PC-9 (cell line): ENCODE measurements around the gene MIER2.

Source experiments
- EZH2 ChIP-seq: fragments of 200-600 bp; sonication (generic); IDR thresholded peaks from 2 replicates; pipeline ENCODE4 v1.8.0; 2017; ENCODE audit warnings: antibody characterized with exemption, low read depth
- TF ChIP-seq, protein P1 (sequence below): fragments of 200-600 bp; sonication (generic); conservative IDR thresholded peaks from 2 replicates; pipeline ENCODE4 v1.6.1; 2017; ENCODE audit warnings: mixed run types, antibody characterized with exemption, mild to moderate bottlenecking, moderate library complexity

DNA sequence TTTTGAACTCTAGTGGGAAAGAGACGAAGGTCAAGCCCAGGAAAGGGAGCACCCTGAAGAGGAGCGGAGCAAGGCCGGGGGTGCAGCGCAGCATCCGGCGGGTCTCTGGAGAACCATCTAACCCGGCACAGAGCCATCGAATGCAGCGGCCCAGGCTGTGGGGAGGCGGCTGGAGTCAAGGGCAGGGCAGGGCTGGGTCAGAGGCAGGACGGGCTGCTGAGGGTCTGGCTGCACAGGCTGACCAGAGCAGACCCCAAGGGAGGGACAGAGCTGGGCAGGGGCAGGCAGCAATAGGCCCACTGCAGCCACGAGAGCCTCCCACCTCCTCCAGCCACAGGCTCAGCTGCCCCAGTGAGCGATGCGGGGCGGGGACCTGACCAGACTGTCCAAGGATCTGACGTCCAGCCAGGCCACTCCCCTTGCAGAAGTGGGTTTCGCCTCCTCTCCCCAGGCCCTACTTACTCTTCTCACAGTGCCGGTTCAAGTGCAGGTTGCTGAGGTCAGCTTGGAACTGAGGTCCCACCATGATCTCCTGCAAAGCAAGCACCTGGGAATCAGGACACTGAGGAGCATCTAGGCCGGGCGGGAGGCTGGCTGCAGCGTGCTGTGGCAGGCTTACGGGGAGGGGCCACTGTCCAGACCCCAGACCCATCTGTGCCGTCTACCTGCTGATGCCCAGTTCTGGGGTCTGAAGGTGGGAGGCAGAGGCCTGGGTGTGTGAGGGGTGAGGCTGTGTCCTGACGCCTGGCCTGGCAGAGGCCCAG lies 19.2 kb downstream of the MIER2 start:
- TF ChIP-seq, protein P1, sequence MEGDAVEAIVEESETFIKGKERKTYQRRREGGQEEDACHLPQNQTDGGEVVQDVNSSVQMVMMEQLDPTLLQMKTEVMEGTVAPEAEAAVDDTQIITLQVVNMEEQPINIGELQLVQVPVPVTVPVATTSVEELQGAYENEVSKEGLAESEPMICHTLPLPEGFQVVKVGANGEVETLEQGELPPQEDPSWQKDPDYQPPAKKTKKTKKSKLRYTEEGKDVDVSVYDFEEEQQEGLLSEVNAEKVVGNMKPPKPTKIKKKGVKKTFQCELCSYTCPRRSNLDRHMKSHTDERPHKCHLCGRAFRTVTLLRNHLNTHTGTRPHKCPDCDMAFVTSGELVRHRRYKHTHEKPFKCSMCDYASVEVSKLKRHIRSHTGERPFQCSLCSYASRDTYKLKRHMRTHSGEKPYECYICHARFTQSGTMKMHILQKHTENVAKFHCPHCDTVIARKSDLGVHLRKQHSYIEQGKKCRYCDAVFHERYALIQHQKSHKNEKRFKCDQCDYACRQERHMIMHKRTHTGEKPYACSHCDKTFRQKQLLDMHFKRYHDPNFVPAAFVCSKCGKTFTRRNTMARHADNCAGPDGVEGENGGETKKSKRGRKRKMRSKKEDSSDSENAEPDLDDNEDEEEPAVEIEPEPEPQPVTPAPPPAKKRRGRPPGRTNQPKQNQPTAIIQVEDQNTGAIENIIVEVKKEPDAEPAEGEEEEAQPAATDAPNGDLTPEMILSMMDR, result no peak
- TF ChIP-seq EZH2, result no peak
